Superior temporal gyrus (tissue), 1 donor: ENCODE results near the gene BTBD19.
"Not testable (repeated sequence)": the region's sequence is repeated elsewhere in the genome, so short reads cannot be mapped to it uniquely, and the experiment has no call there.

Source experiments
- DNase-seq: peaks from one replicate; pipeline ENCODE4 v3.0.0-alpha.2; 2016; ENCODE audit errors: extremely low spot score

The BTBD19 gene

GRCh38 chr1:44808063-44808937 lies at the start of gene BTBD19:
Gene BTBD19 (plus strand): TSS chr1:44808523. CDS start chr1:44808821, 298 bp downstream.
- DNase-seq: peak; percentile 74

GRCh38 chr1:44759077-44759476 lies 49.2 kb upstream of the BTBD19 start:
- no peak for DNase-seq

GRCh38 chr1:44760876-44761275 lies 47.4 kb upstream of the BTBD19 start:
- DNase-seq: no peak

GRCh38 chr1:44766421-44766820 lies 41.9 kb upstream of the BTBD19 start:
- DNase-seq: not testable (repeated sequence)

GRCh38 chr1:44775078-44775929 lies 33.0 kb upstream of the BTBD19 start, which contains the start of gene RPS8:
Gene RPS8 (plus strand): TSS chr1:44775540. CDS start chr1:44775597, 57 bp downstream.
- DNase-seq: peak; percentile 99

- DNase-seq: no peak
Measured at GRCh38 chr1:44775930-44776729, 32.2 kb upstream of the BTBD19 start.

- DNase-seq: no peak
Measured at GRCh38 chr1:44776730-44777068, 31.6 kb upstream of the BTBD19 start.

GRCh38 chr1:44777547-44777946 lies 30.8 kb upstream of the BTBD19 start:
- DNase-seq: no peak

GRCh38 chr1:44777969-44778635 lies 30.2 kb upstream of the BTBD19 start:
- DNase-seq: no peak

GRCh38 chr1:44778705-44779576 lies 29.4 kb upstream of the BTBD19 start:
- no peak for DNase-seq

GRCh38 chr1:44780583-44781121 lies 27.7 kb upstream of the BTBD19 start:
- DNase-seq: no peak

- DNase-seq: no peak
Measured at GRCh38 chr1:44783697-44784093, 24.6 kb upstream of the BTBD19 start.

- no peak for DNase-seq
Measured at GRCh38 chr1:44784094-44785028, 24.0 kb upstream of the BTBD19 start.

- DNase-seq: no peak
Measured at GRCh38 chr1:44785029-44785380, 23.3 kb upstream of the BTBD19 start.

- no peak for DNase-seq
Measured at GRCh38 chr1:44785501-44786137, 22.7 kb upstream of the BTBD19 start.

- no peak for DNase-seq
Measured at GRCh38 chr1:44786138-44786840, 22.0 kb upstream of the BTBD19 start.

GRCh38 chr1:44786841-44787426 lies 21.4 kb upstream of the BTBD19 start:
- DNase-seq: no peak
